ENCODE results near the gene KCND2.
"Not testable (repeated sequence)": the region's sequence is repeated elsewhere in the genome, so short reads cannot be mapped to it uniquely, and the experiment has no call there.

Gene KCND2

DNA sequence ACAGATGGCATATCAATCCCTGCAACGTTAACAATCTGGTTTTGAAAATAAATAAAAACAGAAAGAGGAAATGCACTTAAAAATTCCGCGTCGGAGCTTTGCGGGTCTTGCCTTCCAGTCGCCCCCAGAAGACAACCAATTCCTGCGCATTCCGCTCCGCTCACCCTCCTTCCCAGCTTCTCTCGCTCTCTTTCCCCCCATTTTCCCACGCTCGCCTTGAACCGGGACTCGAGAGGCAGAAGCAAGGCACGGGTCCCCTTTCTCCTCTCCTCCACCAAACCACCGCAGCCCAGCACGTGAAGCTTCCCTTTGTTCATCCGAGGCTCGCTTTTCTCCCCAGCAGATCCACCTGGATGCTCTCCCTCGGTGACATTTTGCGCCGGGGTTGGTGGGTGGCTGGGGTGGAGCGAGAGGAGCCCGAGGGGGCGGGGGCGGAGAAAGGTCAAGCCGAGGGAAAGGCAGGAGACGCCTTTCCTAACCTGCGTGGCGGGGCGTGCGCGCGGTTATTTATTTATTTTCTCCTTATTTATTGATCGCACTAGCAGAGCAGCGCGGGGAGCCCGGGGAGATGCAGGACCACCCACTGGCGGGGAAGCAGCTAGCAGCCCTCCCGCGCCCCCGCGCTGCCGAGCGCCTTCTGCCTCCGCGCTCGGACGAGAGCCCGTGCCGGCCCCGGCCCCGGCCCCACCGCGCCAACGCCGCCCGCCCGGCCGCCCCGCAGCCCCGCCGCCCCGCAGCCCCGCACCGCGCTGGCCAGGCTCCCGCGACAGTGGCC, at the start of gene KCND2:
KCND2 (plus strand) TSS at position 475 of the 775 bp plus-strand sequence.
- no peak for DNase-seq

DNA sequence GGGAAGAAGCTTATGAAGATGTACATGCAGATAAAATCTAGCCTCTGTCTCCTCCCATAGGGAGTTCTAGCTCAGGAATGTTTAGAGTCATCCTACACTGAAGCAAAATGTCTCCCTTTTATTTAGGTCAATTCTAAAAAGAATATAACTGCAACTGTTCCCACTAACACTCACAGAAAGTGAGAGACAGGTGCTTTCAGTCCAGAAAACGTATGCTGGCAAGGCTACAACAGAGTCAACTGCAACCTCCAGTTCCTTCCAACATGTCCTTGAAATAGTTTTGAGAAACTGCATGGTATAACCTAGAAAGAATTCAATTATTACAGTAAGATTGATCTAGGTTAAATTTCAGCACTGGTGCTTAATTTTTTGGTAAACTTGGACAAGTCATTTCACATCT, 46.8 kb upstream of the KCND2 start:
- no peak for DNase-seq

DNA sequence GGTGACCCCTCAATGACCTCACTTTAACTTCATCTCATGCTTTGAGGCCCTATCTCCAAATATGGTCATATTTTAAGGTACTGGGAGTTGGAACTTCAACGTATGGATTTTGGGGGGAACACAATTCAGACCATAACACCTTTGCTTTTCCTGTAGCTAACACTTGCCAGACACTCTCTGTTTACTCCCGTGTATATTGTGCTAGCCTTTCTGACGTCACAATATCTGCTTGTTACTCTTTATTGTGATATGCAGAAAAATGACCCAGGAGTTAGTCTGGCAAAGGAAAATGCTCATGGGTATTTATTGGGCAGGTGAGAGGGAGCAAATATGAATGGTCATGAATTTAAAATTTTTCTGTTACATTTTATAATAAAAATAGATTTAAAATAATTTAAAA, 45.7 kb upstream of the KCND2 start:
- no peak for DNase-seq

DNA sequence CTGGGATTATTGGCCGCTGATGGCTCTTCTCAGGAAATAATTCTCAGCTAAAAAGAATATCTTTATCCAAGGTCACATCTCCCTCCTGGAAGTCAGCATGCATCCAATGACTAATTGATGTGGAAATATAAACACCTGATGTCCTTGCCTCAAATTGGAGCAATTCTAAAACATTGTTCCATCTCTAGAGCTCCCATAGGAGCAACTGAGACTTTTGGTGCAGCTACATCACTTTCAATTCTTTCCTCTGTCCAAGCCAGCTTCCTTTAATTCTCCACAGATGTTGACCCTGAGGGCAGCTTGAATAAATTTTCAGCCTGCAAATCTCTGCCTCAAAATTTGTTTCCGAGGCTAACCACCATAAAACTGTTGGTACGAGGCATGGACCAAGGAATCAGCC, 43.9 kb upstream of the KCND2 start:
- DNase-seq: no peak

GRCh38 chr7:120233338-120233737, 39.6 kb upstream of the KCND2 start:
- DNase-seq: no peak

DNA sequence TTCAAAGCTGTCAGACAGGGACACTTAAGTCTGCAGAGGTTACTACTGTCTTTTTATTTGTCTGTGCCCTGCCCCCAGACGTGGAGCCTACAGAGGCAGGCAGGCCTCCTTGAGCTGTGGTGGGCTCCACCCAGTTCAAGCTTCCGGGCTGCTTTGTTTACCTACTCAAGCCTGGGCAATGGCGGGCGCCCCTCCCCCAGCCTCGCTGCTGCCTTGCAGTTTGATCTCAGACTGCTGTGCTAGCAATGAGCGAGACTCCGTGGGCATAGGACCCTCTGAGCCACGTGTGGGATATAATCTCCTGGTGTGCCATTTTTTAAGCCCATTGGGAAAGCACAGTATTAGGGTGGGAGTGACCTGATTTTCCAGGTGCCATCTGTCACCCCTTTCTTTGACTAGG, 32.6 kb upstream of the KCND2 start:
- DNase-seq: not testable (repeated sequence)

DNA sequence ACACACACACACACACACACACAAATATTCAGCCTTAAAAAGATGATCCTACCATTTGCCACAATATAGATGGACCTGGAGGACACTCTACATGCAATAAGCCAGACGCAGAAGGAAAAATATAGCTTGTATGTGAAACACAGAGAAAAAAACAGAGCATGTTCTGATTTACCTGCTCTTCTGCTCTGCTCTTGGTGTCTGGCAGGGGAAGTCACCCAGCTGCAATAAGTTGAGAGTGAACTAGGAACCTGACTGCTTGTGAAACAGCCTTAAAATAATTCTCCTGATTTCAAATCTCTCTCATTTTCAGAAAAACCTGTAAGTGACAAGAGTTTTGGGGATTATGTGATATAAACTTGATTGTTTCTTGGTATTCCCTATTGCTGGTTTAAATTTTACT, 31.0 kb upstream of the KCND2 start:
- DNase-seq: no peak

DNA sequence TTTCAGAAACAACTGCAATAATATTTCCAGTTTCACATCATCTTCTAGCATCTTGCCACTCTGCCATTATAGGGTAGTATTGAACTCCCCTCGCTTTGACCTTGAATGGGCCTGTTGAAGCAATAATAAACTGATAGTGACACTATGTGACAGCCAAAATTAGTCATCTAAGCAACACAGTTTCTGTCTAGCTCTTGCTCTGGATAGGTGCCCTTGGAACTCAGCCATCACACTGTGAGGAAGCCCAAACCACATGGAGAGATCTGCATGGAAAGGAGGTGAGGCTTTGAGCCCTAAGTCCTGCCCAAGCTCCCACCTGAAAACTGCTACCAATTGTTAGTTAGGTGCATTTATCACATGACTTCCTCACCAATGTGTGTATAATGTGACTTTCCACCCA, 18.1 kb upstream of the KCND2 start:
- DNase-seq: no peak

- DNase-seq: no peak
Measured at GRCh38 chr7:120256344-120257070, 16.5 kb upstream of the KCND2 start.

DNA sequence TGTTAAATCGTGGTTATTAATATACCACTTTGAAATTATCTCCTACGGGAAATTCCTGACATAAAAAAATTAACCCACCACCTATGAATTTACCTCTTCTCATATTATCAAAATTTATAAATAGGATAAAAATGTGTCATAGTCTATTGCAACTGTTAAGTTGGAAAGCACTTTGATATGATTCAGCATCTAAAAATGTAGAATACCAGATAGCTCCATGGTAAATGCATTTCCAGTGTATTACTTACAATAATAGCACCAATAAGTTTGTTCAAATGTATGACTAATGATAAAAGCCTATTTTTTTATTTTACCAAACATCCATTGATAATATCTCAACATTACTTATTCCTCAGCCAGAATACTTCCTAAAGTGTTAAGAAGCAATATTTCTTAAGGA, 13.6 kb upstream of the KCND2 start:
- no peak for DNase-seq

- DNase-seq: no peak
Measured at GRCh38 chr7:120260111-120260510, 12.9 kb upstream of the KCND2 start.

DNA sequence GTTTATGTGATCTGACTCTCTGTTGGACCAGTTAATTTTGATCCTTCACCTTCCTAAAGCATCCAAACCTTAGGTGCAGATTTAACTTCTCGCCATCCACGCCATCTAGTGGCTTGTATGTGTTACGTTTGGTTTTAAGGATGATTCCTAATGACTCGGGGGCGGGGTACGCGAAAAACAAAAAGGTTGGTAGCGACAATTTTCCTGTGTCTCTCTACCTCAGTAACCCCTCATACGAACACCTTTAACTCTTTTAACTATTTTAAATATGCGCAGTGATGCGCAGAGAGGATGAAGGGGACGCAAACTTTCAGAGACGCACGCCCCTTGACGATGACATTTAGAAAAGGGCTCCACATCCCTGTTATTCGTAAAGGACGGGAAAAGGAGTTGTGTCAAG, 714 bp upstream of the KCND2 start:
- DNase-seq: peak; percentile 16 to 32

DNA sequence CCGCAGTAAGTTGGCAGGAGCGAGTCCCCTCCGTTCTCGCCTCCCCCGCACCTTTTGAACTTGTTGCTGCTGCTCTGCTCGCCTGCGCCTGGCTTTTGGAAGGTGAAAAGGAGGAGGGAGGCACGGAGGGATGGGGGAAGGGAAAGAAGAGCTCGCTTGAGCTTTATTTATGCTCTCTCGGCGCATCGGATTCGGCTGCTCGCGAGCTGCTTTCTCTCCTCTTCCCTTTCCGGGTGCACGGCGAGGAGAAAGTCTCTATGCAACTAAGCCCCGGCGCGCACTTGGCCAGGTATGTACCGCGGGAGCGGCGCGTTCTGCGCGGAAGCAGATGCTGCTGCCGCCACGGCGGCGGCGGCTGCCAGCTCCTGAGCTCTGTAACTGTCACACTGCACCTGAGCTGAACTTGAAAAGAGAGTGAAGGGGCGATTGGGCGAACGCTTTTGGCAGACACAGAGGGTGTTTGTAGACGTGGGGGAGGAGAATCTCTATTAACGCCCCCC, 551 bp downstream of the KCND2 start:
- DNase-seq: peak; percentile 18 to 58

- no peak for DNase-seq
Measured at GRCh38 chr7:120274482-120274881, 1.5 kb downstream of the KCND2 start.

DNA sequence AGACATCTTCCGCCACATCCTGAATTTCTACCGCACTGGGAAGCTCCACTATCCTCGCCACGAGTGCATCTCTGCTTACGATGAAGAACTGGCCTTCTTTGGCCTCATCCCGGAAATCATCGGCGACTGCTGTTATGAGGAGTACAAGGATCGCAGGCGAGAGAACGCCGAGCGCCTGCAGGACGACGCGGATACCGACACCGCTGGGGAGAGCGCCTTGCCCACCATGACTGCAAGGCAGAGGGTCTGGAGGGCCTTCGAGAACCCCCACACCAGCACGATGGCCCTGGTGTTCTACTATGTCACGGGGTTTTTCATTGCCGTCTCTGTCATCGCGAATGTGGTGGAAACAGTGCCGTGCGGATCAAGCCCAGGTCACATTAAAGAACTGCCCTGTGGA, 1.9 kb downstream of the KCND2 start:
- no peak for DNase-seq

GRCh38 chr7:120276720-120277119, 3.7 kb downstream of the KCND2 start:
- DNase-seq: no peak

GRCh38 chr7:120278773-120279172, 5.8 kb downstream of the KCND2 start:
- DNase-seq: no peak

- DNase-seq: no peak
Measured at GRCh38 chr7:120280743-120281142, 7.8 kb downstream of the KCND2 start.

DNA sequence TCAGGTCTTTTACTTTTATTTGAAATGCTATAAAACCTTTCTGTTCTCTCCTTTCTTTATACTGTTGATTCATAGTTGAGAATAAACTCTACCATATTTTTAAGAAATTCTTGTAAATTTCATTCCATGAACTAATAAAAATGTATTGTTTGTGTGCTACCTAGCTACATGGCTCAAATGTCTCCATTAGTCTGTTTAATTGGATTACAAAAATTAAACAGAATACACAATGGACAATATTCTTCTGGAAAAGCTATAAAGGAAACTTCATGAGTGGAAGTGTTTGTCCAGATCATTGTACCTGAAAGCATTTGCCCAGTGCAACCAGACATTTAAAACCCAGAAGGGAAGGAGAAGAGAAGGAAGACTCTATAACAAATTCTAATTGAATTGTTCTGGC, 20.1 kb downstream of the KCND2 start:
- DNase-seq: no peak

DNA sequence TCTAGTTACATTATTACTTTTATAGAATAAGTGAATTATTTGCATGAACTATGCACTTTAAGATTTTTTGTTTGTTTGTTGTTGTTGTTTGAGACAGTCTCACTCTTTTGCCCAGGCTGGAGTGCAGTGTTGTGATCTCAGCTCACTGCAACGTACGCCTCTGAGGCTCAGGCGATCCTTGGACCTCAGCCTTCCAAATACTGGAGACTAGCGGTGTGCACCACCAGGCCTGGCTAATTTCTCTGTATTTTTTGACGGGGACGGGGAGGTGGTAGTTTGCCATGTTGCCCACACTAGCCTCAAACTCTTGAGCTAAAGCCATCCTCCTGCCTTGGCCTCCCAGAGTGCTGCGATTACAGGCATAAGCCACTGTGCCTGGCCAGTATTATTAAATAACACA, 29.2 kb downstream of the KCND2 start:
- no peak for DNase-seq

DNA sequence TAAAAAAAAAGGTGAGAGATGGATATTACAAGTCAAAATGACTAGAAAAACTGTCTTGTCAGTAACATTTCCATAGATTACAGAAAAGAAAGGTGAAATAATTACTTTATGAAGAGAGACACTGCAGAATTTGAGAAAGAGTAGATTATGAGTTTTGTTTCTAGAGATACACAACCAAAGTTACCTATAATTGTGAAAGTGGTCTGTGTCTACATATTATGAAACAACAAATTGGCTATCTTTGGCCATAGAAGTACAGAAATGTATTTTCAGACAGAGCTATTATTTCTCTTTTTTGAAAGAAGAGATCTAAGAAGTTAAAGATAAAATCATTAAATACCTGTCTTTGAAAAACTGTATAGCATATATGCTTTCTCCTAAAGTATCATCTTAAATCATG, 30.1 kb downstream of the KCND2 start:
- DNase-seq: no peak

GRCh38 chr7:120304674-120305073, 31.7 kb downstream of the KCND2 start:
- no peak for DNase-seq

DNA sequence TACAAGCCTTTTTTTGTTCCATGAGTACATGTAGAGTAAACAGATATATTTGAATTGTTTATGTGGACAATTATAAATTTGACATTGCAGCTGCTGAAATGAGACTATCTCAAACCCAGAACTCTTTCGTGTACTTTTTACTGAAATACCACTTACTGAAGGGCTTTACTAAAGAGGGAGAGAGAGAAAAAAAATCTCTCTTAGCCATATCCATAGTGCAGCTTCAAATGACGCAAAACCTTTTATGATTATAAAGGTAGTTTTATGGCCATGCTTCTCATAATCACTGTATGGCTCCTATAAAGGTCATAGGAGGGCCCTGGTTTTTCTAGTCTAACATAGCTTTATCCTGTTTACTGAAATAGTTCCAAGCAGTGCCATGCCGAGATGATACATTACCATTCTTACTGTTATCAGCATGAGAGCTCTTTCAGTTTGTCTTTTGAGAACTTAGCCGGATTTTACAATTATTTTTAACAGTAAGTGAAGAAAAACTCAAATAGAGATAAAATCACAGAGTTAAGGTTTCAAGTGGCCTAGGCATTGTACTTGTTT, 35.1 kb downstream of the KCND2 start:
- no peak for DNase-seq
